DMS153 treated with DMSO at 0.1 percent for 48 hours (cell line): ENCODE measurements around the gene LPCAT3.

Source experiments
- DNase-seq: peaks from one replicate; lab custom pipeline; 2025; ENCODE audit not compliant: unreplicated experiment; lab: John Stamatoyannopoulos, UW

LPCAT3 gene

GRCh38 chr12:6941267-6941666 lies 77.0 kb downstream of the LPCAT3 start:
- DNase-seq: no peak

DNA sequence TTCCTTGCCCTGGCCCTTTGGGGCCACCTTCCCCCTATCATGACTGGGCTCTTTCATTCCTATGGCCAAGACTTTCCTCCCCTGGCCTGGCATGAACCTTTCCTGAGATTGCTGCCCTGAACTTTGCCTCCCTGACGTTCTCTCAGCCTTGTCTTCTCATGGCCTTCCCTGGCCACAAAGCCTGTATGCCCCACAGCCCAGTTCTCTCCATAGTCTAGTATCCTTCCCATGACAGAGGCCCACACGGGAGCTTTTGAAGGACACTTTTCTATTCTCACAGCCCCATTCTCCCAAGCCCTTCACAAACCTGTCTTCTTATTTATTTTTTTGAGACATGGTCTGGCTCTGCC lies 79.1 kb downstream of the LPCAT3 start:
- no peak for DNase-seq

DNA sequence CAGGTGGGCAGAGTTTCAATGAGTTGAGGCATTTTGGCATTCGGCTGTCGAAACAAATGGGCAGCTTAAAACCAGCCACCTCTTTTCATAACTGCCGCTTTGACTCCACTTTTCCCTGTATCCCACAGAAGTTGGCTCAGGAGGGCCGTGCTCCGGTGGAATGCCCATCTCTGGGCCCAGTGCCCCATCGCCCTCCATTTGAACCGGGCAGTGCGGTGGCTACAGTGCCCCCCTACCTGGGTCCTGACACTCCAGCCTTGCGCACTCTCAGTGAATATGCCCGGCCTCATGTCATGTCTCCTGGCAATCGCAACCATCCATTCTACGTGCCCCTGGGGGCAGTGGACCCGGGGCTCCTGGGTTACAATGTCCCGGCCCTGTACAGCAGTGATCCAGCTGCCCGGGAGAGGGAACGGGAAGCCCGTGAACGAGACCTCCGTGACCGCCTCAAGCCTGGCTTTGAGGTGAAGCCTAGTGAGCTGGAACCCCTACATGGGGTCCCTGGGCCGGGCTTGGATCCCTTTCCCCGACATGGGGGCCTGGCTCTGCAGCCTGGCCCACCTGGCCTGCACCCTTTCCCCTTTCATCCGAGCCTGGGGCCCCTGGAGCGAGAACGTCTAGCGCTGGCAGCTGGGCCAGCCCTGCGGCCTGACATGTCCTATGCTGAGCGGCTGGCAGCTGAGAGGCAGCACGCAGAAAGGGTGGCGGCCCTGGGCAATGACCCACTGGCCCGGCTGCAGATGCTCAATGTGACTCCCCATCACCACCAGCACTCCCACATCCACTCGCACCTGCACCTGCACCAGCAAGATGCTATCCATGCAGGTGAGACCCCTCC lies 79.7 kb downstream of the LPCAT3 start:
- no peak for DNase-seq

DNA sequence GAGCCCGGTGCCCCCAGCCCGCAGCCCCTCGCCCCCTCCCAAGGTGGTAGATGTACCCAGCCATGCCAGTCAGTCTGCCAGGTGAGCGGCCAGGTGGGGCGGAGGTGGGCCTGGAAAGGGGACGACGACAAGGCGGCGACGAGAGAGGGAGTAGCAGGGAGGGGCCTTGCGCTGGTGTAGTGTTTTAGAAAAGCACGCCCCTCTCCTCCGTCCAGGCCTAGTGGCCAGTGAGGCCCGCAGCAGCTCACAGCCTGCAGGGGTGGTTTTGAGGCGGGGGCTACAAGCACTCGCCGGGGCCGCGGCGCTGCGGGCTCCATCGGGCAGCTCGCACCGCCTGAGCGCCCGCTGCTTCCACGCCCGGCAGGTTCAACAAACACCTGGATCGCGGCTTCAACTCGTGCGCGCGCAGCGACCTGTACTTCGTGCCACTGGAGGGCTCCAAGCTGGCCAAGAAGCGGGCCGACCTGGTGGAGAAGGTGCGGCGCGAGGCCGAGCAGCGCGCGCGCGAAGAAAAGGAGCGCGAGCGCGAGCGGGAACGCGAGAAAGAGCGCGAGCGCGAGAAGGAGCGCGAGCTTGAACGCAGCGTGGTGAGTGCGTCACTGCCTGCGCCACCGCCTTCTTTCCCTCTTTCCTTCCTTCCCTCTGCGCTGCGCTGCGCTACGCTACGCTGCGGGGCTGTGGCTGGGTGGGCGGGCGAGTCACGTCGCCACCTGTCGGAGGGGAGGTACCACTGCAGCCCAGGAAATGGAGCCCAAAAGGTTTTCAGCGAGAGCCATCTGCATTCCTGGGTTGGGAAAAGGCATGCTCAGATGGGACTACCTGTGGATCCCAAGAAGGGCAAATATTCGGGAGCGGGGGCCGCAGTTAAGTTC lies 80.6 kb downstream of the LPCAT3 start:
- DNase-seq: peak; percentile 94

DNA sequence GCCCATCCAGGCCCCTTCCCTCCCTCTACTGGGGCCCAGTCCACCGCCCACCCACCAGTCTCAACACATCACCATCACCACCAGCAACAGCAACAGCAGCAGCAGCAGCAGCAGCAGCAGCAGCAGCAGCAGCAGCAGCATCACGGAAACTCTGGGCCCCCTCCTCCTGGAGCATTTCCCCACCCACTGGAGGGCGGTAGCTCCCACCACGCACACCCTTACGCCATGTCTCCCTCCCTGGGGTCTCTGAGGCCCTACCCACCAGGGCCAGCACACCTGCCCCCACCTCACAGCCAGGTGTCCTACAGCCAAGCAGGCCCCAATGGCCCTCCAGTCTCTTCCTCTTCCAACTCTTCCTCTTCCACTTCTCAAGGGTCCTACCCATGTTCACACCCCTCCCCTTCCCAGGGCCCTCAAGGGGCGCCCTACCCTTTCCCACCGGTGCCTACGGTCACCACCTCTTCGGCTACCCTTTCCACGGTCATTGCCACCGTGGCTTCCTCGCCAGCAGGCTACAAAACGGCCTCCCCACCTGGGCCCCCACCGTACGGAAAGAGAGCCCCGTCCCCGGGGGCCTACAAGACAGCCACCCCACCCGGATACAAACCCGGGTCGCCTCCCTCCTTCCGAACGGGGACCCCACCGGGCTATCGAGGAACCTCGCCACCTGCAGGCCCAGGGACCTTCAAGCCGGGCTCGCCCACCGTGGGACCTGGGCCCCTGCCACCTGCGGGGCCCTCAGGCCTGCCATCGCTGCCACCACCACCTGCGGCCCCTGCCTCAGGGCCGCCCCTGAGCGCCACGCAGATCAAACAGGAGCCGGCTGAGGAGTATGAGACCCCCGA lies 81.4 kb downstream of the LPCAT3 start:
- DNase-seq: no peak

DNA sequence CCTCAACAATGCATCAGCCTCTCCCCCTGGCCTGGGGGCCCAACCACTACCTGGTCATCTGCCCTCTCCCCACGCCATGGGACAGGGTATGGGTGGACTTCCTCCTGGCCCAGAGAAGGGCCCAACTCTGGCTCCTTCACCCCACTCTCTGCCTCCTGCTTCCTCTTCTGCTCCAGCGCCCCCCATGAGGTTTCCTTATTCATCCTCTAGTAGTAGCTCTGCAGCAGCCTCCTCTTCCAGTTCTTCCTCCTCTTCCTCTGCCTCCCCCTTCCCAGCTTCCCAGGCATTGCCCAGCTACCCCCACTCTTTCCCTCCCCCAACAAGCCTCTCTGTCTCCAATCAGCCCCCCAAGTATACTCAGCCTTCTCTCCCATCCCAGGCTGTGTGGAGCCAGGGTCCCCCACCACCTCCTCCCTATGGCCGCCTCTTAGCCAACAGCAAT lies 82.1 kb downstream of the LPCAT3 start:
- no peak for DNase-seq

DNA sequence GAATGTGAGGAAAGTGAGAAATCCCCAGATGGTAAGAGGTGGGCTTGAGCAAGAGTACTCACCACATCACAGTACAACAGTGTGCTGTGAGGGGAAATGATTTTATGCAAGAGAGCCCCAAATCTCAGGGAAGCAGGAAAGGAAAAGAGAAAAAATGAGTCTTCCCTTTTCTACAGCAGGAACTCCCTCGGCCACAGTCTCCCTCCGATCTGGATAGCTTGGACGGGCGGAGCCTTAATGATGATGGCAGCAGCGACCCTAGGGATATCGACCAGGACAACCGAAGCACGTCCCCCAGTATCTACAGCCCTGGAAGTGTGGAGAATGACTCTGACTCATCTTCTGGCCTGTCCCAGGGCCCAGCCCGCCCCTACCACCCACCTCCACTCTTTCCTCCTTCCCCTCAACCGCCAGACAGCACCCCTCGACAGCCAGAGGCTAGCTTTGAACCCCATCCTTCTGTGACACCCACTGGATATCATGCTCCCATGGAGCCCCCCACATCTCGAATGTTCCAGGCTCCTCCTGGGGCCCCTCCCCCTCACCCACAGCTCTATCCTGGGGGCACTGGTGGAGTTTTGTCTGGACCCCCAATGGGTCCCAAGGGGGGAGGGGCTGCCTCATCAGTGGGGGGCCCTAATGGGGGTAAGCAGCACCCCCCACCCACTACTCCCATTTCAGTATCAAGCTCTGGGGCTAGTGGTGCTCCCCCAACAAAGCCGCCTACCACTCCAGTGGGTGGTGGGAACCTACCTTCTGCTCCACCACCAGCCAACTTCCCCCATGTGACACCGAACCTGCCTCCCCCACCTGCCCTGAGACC lies 82.7 kb downstream of the LPCAT3 start:
- no peak for DNase-seq

DNA sequence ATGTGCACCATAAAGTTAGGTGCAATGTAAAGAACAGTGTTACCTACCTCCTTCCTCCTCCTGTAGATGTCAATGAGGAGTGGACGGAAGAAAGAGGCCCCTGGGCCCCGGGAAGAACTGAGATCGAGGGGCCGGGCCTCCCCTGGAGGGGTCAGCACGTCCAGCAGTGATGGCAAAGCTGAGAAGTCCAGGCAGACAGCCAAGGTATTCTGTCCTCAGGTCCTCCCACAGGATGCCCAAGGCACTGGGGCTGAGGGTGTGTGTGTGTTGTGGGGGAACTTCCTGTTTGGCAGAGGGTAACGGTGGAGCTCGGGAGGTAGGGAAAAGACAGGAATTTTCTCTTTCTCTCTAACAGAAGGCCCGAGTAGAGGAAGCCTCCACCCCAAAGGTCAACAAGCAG lies 84.2 kb downstream of the LPCAT3 start:
- no peak for DNase-seq

GRCh38 chr12:6932766-6933165 lies 85.5 kb downstream of the LPCAT3 start:
- no peak for DNase-seq

DNA sequence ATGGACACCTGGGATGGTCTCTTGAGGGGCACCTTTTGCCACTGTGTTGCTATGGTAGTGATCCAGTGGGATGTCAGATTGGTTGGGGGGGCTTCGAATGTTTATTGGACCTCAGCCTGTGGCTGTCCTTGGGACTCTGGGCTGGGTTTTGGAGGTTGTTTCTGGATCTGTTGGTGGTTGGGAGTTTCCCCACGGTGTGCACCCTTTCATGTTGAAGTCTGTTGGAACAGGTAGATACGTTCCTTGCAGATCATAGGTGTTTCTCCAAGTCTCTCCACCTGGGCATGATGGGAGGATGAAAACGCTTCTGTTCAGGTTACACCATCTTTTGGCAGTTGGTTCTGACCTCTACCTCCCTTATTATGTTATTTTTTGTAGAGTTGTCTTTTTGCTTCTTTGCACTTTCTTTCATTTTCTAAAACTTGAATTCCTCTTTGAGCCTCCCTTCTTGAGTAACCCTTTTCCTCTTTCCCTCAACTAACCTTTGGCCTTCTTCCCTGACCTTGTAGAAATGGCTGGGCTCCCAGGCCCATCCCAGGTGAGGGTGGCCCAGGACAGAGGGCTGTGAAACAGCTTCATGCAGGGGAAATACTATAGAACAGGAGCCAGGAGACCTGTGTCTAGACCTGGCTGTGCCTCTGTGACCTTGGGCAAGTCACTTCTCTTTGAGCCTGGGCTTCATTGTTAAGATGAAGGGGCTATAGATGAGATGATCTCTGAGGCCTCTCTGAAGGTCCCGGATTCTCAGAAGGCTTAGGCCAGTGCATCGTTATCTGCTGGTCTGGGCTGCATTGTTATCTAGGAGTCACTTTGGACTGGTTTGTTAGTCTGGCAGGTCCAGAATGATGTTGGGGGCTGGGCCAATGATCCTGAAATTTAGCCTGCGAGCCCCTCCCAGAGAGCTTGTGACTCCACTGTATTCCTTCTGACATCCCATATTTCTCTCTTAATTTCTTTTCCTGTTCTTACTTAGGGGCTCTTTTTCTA lies 88.5 kb downstream of the LPCAT3 start:
- DNase-seq: no peak

- DNase-seq: no peak
Observed at GRCh38 chr12:6928703-6929407, 89.4 kb downstream of the LPCAT3 start.

GRCh38 chr12:6928022-6928702 lies 90.1 kb downstream of the LPCAT3 start:
- no peak for DNase-seq

DNA sequence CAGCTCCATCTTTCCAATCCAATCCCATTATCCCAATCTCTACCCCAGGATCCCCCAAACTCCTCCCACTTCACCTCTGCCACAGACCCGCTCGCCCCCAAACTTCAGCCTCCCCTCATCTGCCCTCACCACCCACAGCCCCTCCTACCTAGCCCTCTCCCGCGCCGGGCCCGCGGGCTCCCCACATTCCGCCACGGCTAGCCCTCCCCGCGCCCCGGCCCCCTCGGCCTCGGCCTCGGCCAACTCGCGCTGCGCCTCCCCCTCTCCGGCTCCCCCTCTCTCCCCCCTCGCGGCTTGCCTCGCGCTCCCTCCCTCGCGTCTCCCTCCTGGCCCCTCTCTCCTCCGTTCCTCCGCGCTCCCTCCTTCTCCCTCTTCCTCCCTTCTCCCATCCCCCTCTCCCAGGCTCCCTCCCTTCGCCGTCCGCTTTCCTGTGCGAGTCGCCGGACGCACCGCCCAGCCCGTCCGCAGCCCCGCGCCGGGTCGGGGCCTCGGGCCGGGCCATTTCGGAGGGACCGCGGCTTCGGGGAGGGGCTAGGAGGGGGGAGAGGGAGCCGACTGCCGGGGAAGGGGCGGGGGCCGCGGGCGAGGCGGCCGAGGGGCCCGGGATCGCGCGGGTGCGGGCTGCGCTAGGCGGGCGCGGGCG lies 90.8 kb downstream of the LPCAT3 start, which contains the start of gene ATN1:
Gene ATN1, plus strand, starts transcription at position 581 of the 643 bp plus-strand sequence. CDS start 6,043 bp downstream, outside the sequence.
- no peak for DNase-seq
